ENCODE results near the gene BICC1. TPM values are rescaled to one million over a fixed set of nuclear protein-coding genes. Genes with fewer than 3 reads are reported as not detected.

The BICC1 gene
- total and polyA plus RNA-seq, 2 of the 4 experiments (the other 2 are of a cell fraction): 5.7 to 42.5 TPM

- Histone ChIP-seq H2AFZ (replicated peaks; ENCODE audit: low read length, poor library complexity) (no peak overlapping the region), H3K79me1 (ENCODE audit: low read depth in 1 of 2, low read length in 2 of 2) (peaks cover 16 to 52% of the 10 kb centered on the region in 2 experiments), H4K8ac (ENCODE audit: low read depth in 2 of 2, low read length in 2 of 2) (no peak overlapping the region), H2AK5ac (ENCODE audit: low read depth, low read length) (no peak overlapping the region), H3K9me1 (ENCODE audit: insufficient read depth, low read length) (peaks cover 17% of the 10 kb centered on the region), H3K4ac (ENCODE audit: low read depth, low read length) (no peak overlapping the region), H2BK5ac (ENCODE audit: low read depth, low read length, poor library complexity, severe bottlenecking) (peak overlapping the region; percentile 61), H3K23ac (ENCODE audit: low read depth, low read length) (no peak overlapping the region), H4K20me1 (ENCODE audit: insufficient read depth, low read length) (peaks cover 28% of the 10 kb centered on the region; the same call in 1 of the 2 replicates), H3K27ac (ENCODE audit: insufficient read depth, low read length) (no peak overlapping the region), H4K91ac (ENCODE audit: insufficient read depth, low read depth, low read length) (no peak overlapping the region), H3K27me3 (ENCODE audit: control insufficient read depth, insufficient read depth, low read length) (no peaks in the 10 kb centered on the region), H3K18ac (ENCODE audit: low read depth, low read length) (no peak overlapping the region), H3K4me1 (ENCODE audit: control insufficient read depth, insufficient read depth, low read length) (peaks cover 2% of the 10 kb centered on the region; the same call in 1 of the 2 replicates), H3K14ac (replicated peaks; ENCODE audit: low read depth, low read length) (no peak overlapping the region), H3K4me3 (ENCODE audit: insufficient read depth, low read depth, low read length) (no peak overlapping the region), H2BK120ac (ENCODE audit: low read depth, low read length) (no peak overlapping the region), H3K9me3 (ENCODE audit: control insufficient read depth, insufficient read depth, low read length) (no peaks in the 10 kb centered on the region), H2BK20ac (ENCODE audit: low read depth, low read length) (no peak overlapping the region), H3K56ac (ENCODE audit: extremely low read depth, insufficient read depth, low read length) (no peak overlapping the region), H4K5ac (ENCODE audit: low read depth, low read length) (no peak overlapping the region), H3K36me3 (ENCODE audit: control insufficient read depth, insufficient read depth, low read length) (peaks cover 5% of the 10 kb centered on the region), H2BK15ac (ENCODE audit: low read depth, low read length) (no peak overlapping the region), H3K4me2 (ENCODE audit: low read depth, low read length) (peak overlapping the region; percentile 24; the same call in 1 of the 2 replicates), H2AK9ac (replicated peaks; ENCODE audit: low read depth, low read length, poor library complexity) (no peak overlapping the region), H3K9ac (ENCODE audit: low read depth, low read length) (no peak overlapping the region)
- intact Hi-C loops (cut with micrococcal nuclease) (no loop called here), in situ Hi-C loops (cut with MboI; ENCODE audit: low sequenced_read_pairs) (no loop called here), dilution Hi-C loops (cut with HindIII; ENCODE audit: low sequenced_read_pairs, unreplicated experiment) (no loop called here)
- CTCF ChIA-PET: interaction anchor here (1.0 kb wide), 2 partner anchors 10 to 58 kb away, joined by 3 read pairs; no protein-coding TSS in a partner anchor
- TF ChIP-seq BHLHE40 (IDR thresholded peaks at IDR 0.05; ENCODE audit: low read depth, low read length): peak; percentile 68; the same call in 1 of the 2 replicates
- no peak for TF ChIP-seq RAD21 (IDR thresholded peaks at IDR 0.05; ENCODE audit: low read length)
- TF ChIP-seq MXI1 (IDR thresholded peaks at IDR 0.05; ENCODE audit: borderline replicate concordance, low read depth, low read length): peak; percentile 15; the same call in 1 of the 2 replicates
- TF ChIP-seq CHD1 (IDR thresholded peaks at IDR 0.05; ENCODE audit: low read depth, low read length): no peak
- no peak for TF ChIP-seq USF2 (IDR thresholded peaks at IDR 0.05; ENCODE audit: low read depth, low read length)
- peak; percentile 65 for TF ChIP-seq FOS (IDR thresholded peaks at IDR 0.05; ENCODE audit: low read depth, low read length)
- TF ChIP-seq MAFK (IDR thresholded peaks at IDR 0.05; ENCODE audit: low read depth, low read length): peak; percentile 90
- DNase-seq (peak; percentile 99), ATAC-seq (ENCODE audit: low read depth) (peak; percentile 100)
- BruUV-seq (replicated peaks): no TSS peak
- WGBS, 2 experiments (ENCODE audit: extremely low coverage in 2 of 2, insufficient read length in 1 of 2): no CpG with 5 or more reads among the region's 2 CpGs
- POLR2A ChIA-PET (ENCODE audit: unreplicated experiment): interaction anchor here (0.5 kb wide), 1 partner anchor 11 kb away, joined by 8 read pairs; no protein-coding TSS in a partner anchor
Observed at GRCh38 chr10:58590152-58590840, 77.6 kb downstream of the BICC1 start.

Data from IMR-90 (cell line).